Epithelial cell of umbilical artery (primary cell): Measurements from ENCODE around the gene BTBD9. TPM values are rescaled to one million over a fixed set of nuclear protein-coding genes. Genes with fewer than 3 reads are reported as not detected.

Experiments
- total RNA-seq: library from RNA; depleted of rRNA; stranded (reverse); fragments of >200 nt; gene quantifications from 2 replicates; pipeline ENCODE4 v1.2.3, GENCODE V29; 2014

BTBD9 gene
- 6.5 and 10.8 TPM in 2 replicates for total RNA-seq

GRCh38 chr6:38639498-38640215 lies at the start of gene BTBD9:
Gene BTBD9 (minus strand): TSS chr6:38639929.

Other genes with a start within 250 kb of the BTBD9 start
- 226 and 273 TPM in 2 replicates for gene GLO1, start 63.2 kb upstream of the BTBD9 start, total RNA-seq
- 0.65 and 0.76 TPM in 2 replicates for gene DNAH8, start 75.4 kb upstream of the BTBD9 start, total RNA-seq